Camera-type eye (tissue), 1 donor: ENCODE results near the gene C22orf23. TPM values are rescaled to one million over a fixed set of nuclear protein-coding genes. Genes with fewer than 3 reads are reported as not detected.

ENCODE experiments used
- total RNA-seq: library from RNA; depleted of rRNA; stranded (reverse); fragments of >200 nt; gene quantifications from one replicate; pipeline ENCODE4 v1.2.3, GENCODE V29; 2014

The C22orf23 gene
- not detected for total RNA-seq

DNA sequence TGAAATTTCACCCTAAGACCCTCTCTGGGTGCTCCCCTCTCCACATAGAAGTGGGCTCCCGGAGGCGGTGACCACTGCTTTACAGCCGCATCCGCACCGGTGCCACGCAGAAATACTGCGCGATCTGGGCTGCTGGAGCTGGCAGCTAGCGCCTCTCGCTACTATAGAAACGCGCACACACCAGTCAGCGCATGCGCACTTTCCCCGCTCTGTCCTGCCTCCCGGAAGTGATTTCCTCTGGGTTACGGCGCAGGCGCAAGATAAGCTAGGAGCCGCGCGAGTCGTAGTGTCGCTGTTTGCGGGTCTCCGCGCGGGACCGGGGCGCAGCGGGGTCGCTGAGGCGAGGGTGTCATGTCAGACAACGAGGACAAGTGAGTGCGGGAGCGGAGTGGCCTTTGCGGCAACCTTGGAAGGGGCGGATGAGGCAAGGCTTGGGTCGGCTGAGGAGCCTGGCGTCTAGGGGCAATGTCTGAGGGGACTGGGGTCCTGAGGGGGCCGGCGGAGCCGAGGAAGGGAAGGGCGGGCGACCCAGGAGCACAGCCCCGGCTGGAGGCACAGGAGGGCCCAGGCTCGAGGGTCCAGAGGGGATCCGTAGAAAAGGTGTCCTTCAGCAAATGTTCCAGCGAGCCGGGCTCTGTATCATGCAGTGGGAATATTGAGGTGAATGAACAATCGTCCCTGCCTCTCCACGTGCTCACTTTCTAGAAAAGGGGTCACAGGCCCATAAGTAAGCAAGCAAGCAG is at the start of gene C22orf23, which contains the start of gene POLR2F:
TSS of gene C22orf23 (minus strand) at position 165 of the 743 bp plus-strand sequence. CDS start 452 bp downstream, outside the sequence.
TSS of gene POLR2F (plus strand) at position 263 of the 743 bp plus-strand sequence. CDS start at position 352, 89 bp downstream.

DNA sequence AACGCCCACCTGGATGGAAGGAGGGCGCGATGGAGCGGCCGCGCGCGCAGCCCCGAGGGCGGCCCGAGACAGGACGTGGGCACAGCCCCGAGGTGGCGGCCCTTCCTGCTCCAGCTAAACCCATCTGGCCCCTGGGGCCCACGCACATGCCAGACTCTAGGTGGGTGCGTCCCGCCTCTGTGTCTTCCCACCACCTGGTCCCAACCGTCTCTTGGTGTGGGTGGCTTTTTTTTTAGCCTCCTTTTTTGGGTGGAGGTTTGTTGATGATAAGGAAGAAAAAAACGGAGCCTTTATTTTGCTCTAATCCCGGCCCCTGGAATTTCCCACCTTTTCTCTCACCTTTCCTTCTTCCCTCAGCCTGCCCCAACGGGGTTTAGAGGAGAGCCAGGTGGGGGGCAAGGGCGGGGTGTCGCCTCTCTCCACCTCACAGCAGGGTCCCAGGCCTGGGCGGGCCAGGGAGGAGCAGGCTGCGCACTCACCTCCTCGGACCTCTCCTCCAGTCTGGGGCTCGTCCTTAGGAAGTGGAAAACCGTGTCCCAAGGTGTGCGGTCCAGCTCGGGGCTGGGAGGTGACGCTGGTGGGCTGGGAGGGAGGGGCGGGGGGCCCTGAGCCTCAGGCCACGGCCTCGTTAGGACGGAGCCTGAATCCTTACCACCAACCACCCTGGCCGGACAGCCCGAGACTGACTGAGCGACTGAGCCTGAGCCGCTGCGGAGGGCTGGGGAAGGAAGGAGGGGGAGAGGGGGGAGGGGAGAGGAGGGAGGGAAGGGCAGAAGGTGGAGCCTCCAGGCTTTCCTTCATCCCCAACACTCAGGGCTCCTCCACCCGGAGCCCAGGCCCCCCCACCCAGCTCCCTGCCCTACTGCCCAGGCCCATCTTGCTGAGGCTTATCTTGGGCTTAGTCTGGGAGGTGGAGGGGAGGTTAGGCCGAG is 30.7 kb upstream of the C22orf23 start, which contains the start of gene SOX10:
TSS of gene SOX10 (minus strand) at position 696 of the 932 bp plus-strand sequence. CDS start 771 bp downstream, outside the sequence.

DNA sequence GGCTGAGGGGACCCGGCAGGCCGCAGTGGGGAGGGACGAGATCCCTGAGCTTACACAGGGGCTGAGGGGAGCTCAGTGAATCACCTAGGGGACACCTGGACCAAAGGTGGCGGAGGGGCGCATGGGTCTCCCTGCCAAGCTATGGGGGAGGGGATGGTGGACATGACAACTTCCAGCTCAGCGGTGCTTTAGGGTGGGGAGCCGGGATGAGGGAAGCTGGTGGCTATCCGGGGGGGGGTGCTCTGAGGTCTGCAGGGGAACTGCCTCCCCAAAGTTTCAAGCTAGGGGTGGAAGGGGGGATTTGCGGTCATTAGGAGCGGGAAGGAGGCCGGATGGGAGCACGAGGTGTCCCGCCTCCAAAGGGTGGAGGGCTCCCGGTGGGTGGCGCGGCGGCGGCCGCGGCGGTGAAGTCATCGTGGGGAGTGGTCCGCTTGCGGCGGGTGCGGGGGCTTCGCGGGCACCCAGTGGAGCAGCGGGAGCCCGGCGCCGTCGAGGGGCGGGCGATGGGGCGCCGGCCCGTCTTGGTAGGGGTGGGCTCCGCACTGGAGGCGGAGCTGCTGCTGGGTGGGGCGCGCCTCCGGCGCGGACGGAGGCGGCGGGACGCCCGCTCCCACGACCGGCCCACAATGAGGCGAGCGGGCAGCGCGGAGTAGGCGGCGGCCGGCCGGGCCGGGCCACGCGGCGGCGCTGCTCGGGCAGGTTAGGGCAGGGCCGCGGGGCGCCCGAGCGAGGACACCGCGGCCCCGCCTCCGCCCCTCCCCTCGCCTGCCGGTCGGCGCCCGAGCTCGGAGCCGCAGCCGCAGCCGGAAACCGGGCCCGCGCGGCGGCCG is 47.7 kb downstream of the C22orf23 start, which contains the start of gene MICALL1:
TSS of gene MICALL1 (plus strand) at position 764 of the 830 bp plus-strand sequence. CDS start 126 bp downstream, outside the sequence.

Other genes with a start within 250 kb of the C22orf23 start
- gene GCAT, start 145.7 kb downstream of the C22orf23 start, total RNA-seq = 15.8 TPM
- not detected for gene GALR3, start 130.2 kb downstream of the C22orf23 start, total RNA-seq
- gene ANKRD54, start 109.3 kb downstream of the C22orf23 start, total RNA-seq = 41.6 TPM
- 485 TPM for gene EIF3L, start 104.2 kb downstream of the C22orf23 start, total RNA-seq
- gene MICALL1, start 47.3 kb downstream of the C22orf23 start, total RNA-seq = 20.8 TPM
- 32.8 TPM for gene POLR2F, start 98 bp upstream of the C22orf23 start, total RNA-seq
- 14.1 TPM for gene SOX10, start 31.0 kb upstream of the C22orf23 start, total RNA-seq
- gene PICK1, start 103.8 kb upstream of the C22orf23 start, total RNA-seq = 33.2 TPM
- gene SLC16A8, start 130.6 kb upstream of the C22orf23 start, total RNA-seq = 12.6 TPM
- 0.16 TPM for gene BAIAP2L2, start 157.1 kb upstream of the C22orf23 start, total RNA-seq
- 58.6 TPM for gene PLA2G6, start 228.2 kb upstream of the C22orf23 start, total RNA-seq
- 28.9 TPM for gene MAFF, start 248.4 kb upstream of the C22orf23 start, total RNA-seq